H9 (cell line): ENCODE data around the gene ZNG1F. TPM values are rescaled to one million over a fixed set of nuclear protein-coding genes. Genes with fewer than 3 reads are reported as not detected.
"Not testable (repeated sequence)": the region's sequence is repeated elsewhere in the genome, so short reads cannot be mapped to it uniquely, and the experiment has no call there.

Experiments used
- DNase-seq: peaks from one replicate; pipeline ENCODE4 v3.0.0-alpha.2; 2017
- H2AFZ ChIP-seq: one replicate; pipeline ENCODE4 v1.6.1; 2013; ENCODE audit warnings: mild to moderate bottlenecking, low read length, control low read depth, moderate library complexity
- H2AK5ac ChIP-seq: 2 replicates; pipeline ENCODE4 v1.6.1; 2013; ENCODE audit warnings: low read length, control low read depth, mixed read lengths; ENCODE audit not compliant: insufficient read length
- H2BK120ac ChIP-seq: one replicate; pipeline ENCODE4 v1.6.1; 2013; ENCODE audit warnings: low read depth, mild to moderate bottlenecking, low read length, control low read depth, inconsistent platforms; ENCODE audit not compliant: poor library complexity, severe bottlenecking
- H2BK12ac ChIP-seq: 2 replicates; pipeline ENCODE4 v1.6.1; 2013; ENCODE audit warnings: low read length, control low read depth, mixed read lengths, low read depth; ENCODE audit not compliant: insufficient read length
- H2BK15ac ChIP-seq: 2 replicates; pipeline ENCODE4 v1.6.1; 2013; ENCODE audit warnings: low read depth, low read length, control low read depth
- H2BK20ac ChIP-seq: one replicate; pipeline ENCODE4 v1.6.1; 2013; ENCODE audit warnings: low read depth, mild to moderate bottlenecking, low read length, control low read depth, inconsistent platforms; ENCODE audit not compliant: poor library complexity, severe bottlenecking
- H2BK5ac ChIP-seq: 2 replicates; pipeline ENCODE4 v1.6.1; 2013; ENCODE audit warnings: low read length, control low read depth, mixed read lengths; ENCODE audit not compliant: insufficient read length
- H3K14ac ChIP-seq: 2 replicates; pipeline ENCODE4 v1.6.1; 2013; ENCODE audit warnings: low read length, control low read depth; ENCODE audit not compliant: insufficient read depth
- H3K18ac ChIP-seq: 2 replicates; pipeline ENCODE4 v1.6.1; 2013; ENCODE audit warnings: low read depth, mild to moderate bottlenecking, mixed read lengths, low read length, control low read depth; ENCODE audit not compliant: insufficient read length
- H3K23ac ChIP-seq: 2 replicates; pipeline ENCODE4 v1.6.1; 2013; ENCODE audit warnings: low read length, control low read depth, mixed read lengths, low read depth; ENCODE audit not compliant: insufficient read length
- H3K23me2 ChIP-seq: 2 replicates; pipeline ENCODE4 v1.6.1; 2013; ENCODE audit warnings: low read depth, mild to moderate bottlenecking, mixed read lengths, low read length, control low read depth; ENCODE audit not compliant: insufficient read length, poor library complexity, severe bottlenecking
- H3K27ac ChIP-seq: 2 replicates; pipeline ENCODE4 v1.5.1; 2013; ENCODE audit warnings: low read length, control low read depth, mixed read lengths, low read depth; ENCODE audit not compliant: insufficient read length
- H3K27me3 ChIP-seq: 2 replicates; pipeline ENCODE4 v1.6.1; 2013; ENCODE audit warnings: low read length, control low read depth, inconsistent platforms; ENCODE audit not compliant: insufficient read depth
- H3K4ac ChIP-seq: 2 replicates; pipeline ENCODE4 v1.6.1; 2013; ENCODE audit warnings: low read depth, mild to moderate bottlenecking, control low read depth, inconsistent platforms, low read length, moderate library complexity
- H3K4me1 ChIP-seq: 2 replicates; pipeline ENCODE4 v1.6.1; 2013; ENCODE audit warnings: low read length, control low read depth, inconsistent platforms; ENCODE audit not compliant: insufficient read depth
- H3K4me2 ChIP-seq: 2 replicates; pipeline ENCODE4 v1.6.1; 2013; ENCODE audit warnings: low read length, control low read depth, mixed read lengths; ENCODE audit not compliant: insufficient read length, insufficient read depth
- H3K56ac ChIP-seq: 2 replicates; pipeline ENCODE4 v1.6.1; 2013; ENCODE audit warnings: low read depth, mild to moderate bottlenecking, mixed read lengths, low read length, control low read depth; ENCODE audit not compliant: insufficient read length
- H3K79me1 ChIP-seq: 2 replicates; pipeline ENCODE4 v1.6.1; 2013; ENCODE audit warnings: low read depth, mild to moderate bottlenecking, moderate library complexity, low read length, control low read depth, inconsistent platforms; ENCODE audit not compliant: insufficient read depth, poor library complexity, severe bottlenecking
- H3K79me2 ChIP-seq: 2 replicates; pipeline ENCODE4 v1.6.1; 2013; ENCODE audit warnings: low read length, control low read depth, inconsistent platforms; ENCODE audit not compliant: insufficient read depth
- H3K9ac ChIP-seq: 2 replicates; pipeline ENCODE4 v1.6.1; 2013; ENCODE audit warnings: low read length, control low read depth, mixed read lengths; ENCODE audit not compliant: insufficient read length; ENCODE audit errors: extremely low read depth
- H3K9me3 ChIP-seq: one replicate; pipeline ENCODE4 v1.6.1; 2013; ENCODE audit warnings: low read depth, low read length, inconsistent platforms; ENCODE audit not compliant: control insufficient read depth
- H3T11ph ChIP-seq: one replicate; pipeline ENCODE4 v1.6.1; 2013; ENCODE audit warnings: mild to moderate bottlenecking, low read length, control low read depth, inconsistent platforms
- H4K20me1 ChIP-seq: one replicate; pipeline ENCODE4 v1.6.1; 2013; ENCODE audit not compliant: control insufficient read depth, insufficient read length, insufficient read depth
- H4K5ac ChIP-seq: 2 replicates; pipeline ENCODE4 v1.6.1; 2013; ENCODE audit warnings: low read depth, mild to moderate bottlenecking, mixed read lengths, low read length, control low read depth; ENCODE audit not compliant: insufficient read length
- H4K8ac ChIP-seq: replicated peaks from 2 replicates; pipeline ENCODE4 v1.6.1; 2013; ENCODE audit warnings: low read length, control low read depth, mixed read lengths, low read depth; ENCODE audit not compliant: insufficient read length
- H4K91ac ChIP-seq: 2 replicates; pipeline ENCODE4 v1.6.1; 2013; ENCODE audit warnings: low read depth, mild to moderate bottlenecking, moderate library complexity, mixed read lengths, low read length, control low read depth; ENCODE audit not compliant: insufficient read length
- H3K27ac Mint-ChIP-seq, 3 experiments: 2 replicates in 2 of 3; 3 replicates in 1 of 3; pipeline ENCODE4 v1.8.0; 2020 to 2021; ENCODE audit warnings: mixed read lengths in 3 of 3, mild to moderate bottlenecking in 1 of 3, moderate library complexity in 1 of 3
- H3K27me3 Mint-ChIP-seq: 2 replicates; pipeline ENCODE4 v1.8.0; 2021; ENCODE audit warnings: low read depth, mild to moderate bottlenecking, moderate library complexity, mixed read lengths
- H3K36me3 Mint-ChIP-seq, 3 experiments: 2 replicates in 2 of 3; 3 replicates in 1 of 3; pipeline ENCODE4 v1.8.0; 2020 to 2021; ENCODE audit warnings: low read depth in 3 of 3, mixed read lengths in 3 of 3; ENCODE audit not compliant: insufficient read depth in 1 of 3
- H3K4me1 Mint-ChIP-seq, 2 experiments: 2 replicates each; pipeline ENCODE4 v1.8.0; 2020; ENCODE audit warnings: mixed read lengths in 2 of 2
- H3K4me3 Mint-ChIP-seq, 2 experiments: 2 replicates in 1 of 2; 3 replicates in 1 of 2; pipeline ENCODE4 v1.8.0; 2020 to 2021; ENCODE audit warnings: mild to moderate bottlenecking in 2 of 2, mixed read lengths in 2 of 2, moderate library complexity in 1 of 2
- H3K9me3 Mint-ChIP-seq, 2 experiments: 2 replicates in 1 of 2; 3 replicates in 1 of 2; pipeline ENCODE4 v1.8.0; 2020; ENCODE audit warnings: mild to moderate bottlenecking in 2 of 2, mixed read lengths in 2 of 2, moderate library complexity in 1 of 2
- WGBS: extraction: QIAGEN DNeasy Blood & Tissue Kit; methylation state at CpG from one replicate; pipeline ENCODE4 v1.1.7; 2013; ENCODE audit warnings: missing lambda C conversion rate, low lambda C conversion rate, mixed read lengths; ENCODE audit not compliant: insufficient read length; ENCODE audit errors: extremely low coverage; 5-methylcytosine and 5-hydroxymethylcytosine counted together
- total RNA-seq: library from RNA; stranded (reverse); gene quantifications from 2 replicates; pipeline ENCODE4 v1.2.1, GENCODE V29; 2021

Gene ZNG1F
- total RNA-seq, 1 experiment from 2014 or later = 13.4 TPM

DNA sequence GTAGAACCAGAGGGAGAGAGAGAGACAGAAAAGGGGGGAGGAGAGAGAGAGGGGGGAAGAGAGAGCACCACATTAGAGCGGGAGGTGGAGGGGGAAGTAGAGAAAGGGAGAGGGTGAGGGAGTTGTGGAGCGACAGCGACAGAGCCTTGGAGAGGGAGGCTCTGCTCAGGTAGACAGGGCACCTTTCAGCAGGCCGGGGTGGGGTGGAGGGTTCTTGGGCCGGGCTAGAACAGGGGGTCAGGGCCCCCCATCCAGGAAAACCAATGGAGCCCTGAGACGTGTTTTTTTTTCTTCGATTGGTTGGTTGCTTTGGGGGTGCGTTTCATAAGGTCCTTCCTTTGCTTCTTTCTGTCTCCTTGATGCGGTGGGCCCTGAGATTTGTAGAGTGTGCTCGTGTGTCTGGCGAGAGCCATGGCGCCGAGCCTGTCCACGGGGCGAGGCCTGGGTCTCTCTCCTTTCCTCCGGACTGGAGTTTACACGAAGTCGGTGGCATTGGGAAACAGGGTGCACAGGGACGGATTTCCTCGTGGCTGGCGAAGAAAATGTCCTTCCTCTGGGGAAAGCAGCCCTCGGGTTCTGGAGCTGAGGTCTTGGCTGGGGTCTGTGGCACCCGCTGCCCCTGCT is 47.5 kb upstream of the ZNG1F start:
- DNase-seq, H2BK5ac ChIP-seq, H3K4me1 Mint-ChIP-seq: not testable (repeated sequence)

DNA sequence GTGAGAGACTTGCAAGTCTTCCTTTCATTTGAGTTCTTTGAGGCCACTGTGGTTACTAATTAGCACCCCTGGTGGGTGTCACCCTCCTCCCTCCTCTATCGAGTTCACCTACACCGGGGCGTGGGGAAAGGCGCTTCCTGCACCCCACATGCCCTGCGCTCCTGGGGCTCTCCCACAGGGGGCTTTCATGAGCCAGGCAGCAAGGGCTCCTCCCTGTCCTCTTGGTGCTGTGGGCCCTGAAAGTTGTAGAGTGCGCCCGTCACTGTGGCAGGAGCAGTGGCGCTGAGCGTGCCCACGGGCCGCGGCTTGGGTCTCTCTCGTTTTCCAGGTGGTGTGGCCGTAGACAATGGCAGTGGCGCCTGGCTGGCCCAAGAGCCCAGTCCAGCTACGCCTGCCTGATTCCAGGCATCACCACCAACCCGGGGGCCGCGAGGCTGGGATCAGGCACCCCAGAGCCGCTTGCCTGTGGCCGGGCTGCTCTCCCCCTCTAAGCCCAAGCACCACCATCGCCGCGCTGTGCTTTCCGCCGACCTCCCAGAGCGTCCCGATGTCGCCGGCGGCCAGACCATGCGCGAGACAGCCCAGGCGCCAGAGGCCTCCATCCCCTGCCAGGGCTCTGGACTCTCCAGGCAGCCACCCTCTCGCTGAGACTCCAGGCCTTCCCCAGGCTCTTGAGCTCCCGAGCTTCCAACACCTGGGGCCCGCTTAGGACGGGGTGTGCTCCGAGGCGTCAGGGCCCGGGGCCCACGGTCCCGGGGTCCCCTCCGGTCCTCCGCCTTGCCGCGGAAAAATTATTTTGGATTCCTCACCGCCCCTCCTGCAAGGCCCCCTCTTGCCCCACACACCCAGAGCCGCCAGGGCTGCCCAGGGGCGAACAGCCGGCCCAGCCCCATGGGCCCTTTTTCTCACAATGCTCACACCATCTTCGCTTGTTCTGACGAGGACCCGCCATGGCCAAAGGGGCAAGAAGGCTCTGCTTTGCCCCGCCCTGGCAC is 46.0 kb upstream of the ZNG1F start:
- H2BK120ac ChIP-seq, H3K4me3 Mint-ChIP-seq, H4K5ac ChIP-seq, H3K18ac ChIP-seq, H3K79me2 ChIP-seq, H3K9ac ChIP-seq, H2BK5ac ChIP-seq, H3K4me2 ChIP-seq, H4K91ac ChIP-seq, H4K20me1 ChIP-seq, H3K4me1 ChIP-seq, H3K23ac ChIP-seq, H3K27me3 ChIP-seq, H2BK15ac ChIP-seq, H3K4ac ChIP-seq, H2AK5ac ChIP-seq, H2AFZ ChIP-seq, H3K14ac ChIP-seq, H3K23me2 ChIP-seq, H3K27ac Mint-ChIP-seq, H2BK12ac ChIP-seq, H3K27ac ChIP-seq, H4K8ac ChIP-seq, H3K4me1 Mint-ChIP-seq, H2BK20ac ChIP-seq, H3K79me1 ChIP-seq, H3T11ph ChIP-seq, H3K56ac ChIP-seq: not testable (repeated sequence)
- whole genome bisulfite sequencing = no CpG with 5 or more reads among the region's 55 CpGs
- Mint-ChIP-seq H3K36me3 (peaks cover 9 to 11% (median 11%) of the 10 kb centered on the region in 3 experiments; a peak in 6 of 7 replicates), H3K27me3 (peaks cover 18% of the 10 kb centered on the region), H3K9me3 (peaks cover 43% of the 10 kb centered on the region in 2 experiments)
- peak; percentile 48 for DNase-seq
- peaks cover 12% of the 10 kb centered on the region for H3K9me3 ChIP-seq

More for the DNA sequence above, 47.5 kb upstream of the ZNG1F start:
- not testable (repeated sequence) for H3K4ac ChIP-seq, H3K4me2 ChIP-seq, H4K8ac ChIP-seq, H3K4me1 ChIP-seq, H3K18ac ChIP-seq, H3K27me3 ChIP-seq, H3K56ac ChIP-seq, H4K91ac ChIP-seq, H2BK120ac ChIP-seq, H4K5ac ChIP-seq, H3K79me1 ChIP-seq, H3K27ac Mint-ChIP-seq, H3K79me2 ChIP-seq, H3K9ac ChIP-seq, H2BK12ac ChIP-seq, H4K20me1 ChIP-seq, H2BK20ac ChIP-seq, H3K9me3 ChIP-seq, H3K23ac ChIP-seq, H3K14ac ChIP-seq, H2AK5ac ChIP-seq, H3K4me3 Mint-ChIP-seq, H2BK15ac ChIP-seq, H3K27ac ChIP-seq, H3K23me2 ChIP-seq, H3T11ph ChIP-seq, H2AFZ ChIP-seq
- Mint-ChIP-seq H3K27me3 (peaks cover 24% of the 10 kb centered on the region), H3K36me3 (peaks cover 11 to 15% (median 15%) of the 10 kb centered on the region in 3 experiments; a peak in 6 of 7 replicates), H3K9me3 (peaks cover 58% of the 10 kb centered on the region in 2 experiments)
- no CpG with 5 or more reads among the region's 23 CpGs for WGBS
